Activated CD4-positive, alpha-beta T cell treated with anti-CD3 and anti-CD28 coated beads, Interleukin-2, amount 10 ng/mL, durations not matched to agents 7 days and 5 days (primary cell): ENCODE data around the gene GIT2. TPM values are rescaled to one million over a fixed set of nuclear protein-coding genes. Genes with fewer than 3 reads are reported as not detected.

Experiments
- CTCF ChIA-PET: fragments of 350-600 bp; sonication (Branson Sonifier 250); formaldehyde crosslinking; loops from one replicate; lab custom pipeline; 2021; ENCODE audit warnings: antibody characterized with exemption; lab: Charles Lee
- POLR2A ChIA-PET: fragments of 350-600 bp; sonication (Branson Sonifier 250); formaldehyde crosslinking; loops from one replicate; lab custom pipeline; 2021; ENCODE audit warnings: antibody characterized with exemption; lab: Charles Lee
- DNase-seq: peaks from one replicate; pipeline ENCODE4 v3.0.0-alpha.2; 2020
- H3K27ac Mint-ChIP-seq: one replicate; pipeline ENCODE4 v1.8.0; 2021; ENCODE audit warnings: mild to moderate bottlenecking, moderate library complexity, mixed read lengths
- H3K27me3 Mint-ChIP-seq: one replicate; pipeline ENCODE4 v1.8.0; 2021; ENCODE audit warnings: mixed read lengths
- H3K36me3 Mint-ChIP-seq: one replicate; pipeline ENCODE4 v1.8.0; 2021; ENCODE audit warnings: low read depth, mixed read lengths
- H3K4me1 Mint-ChIP-seq: one replicate; pipeline ENCODE4 v1.8.0; 2021; ENCODE audit warnings: mixed read lengths
- H3K4me3 Mint-ChIP-seq: one replicate; pipeline ENCODE4 v1.8.0; 2021; ENCODE audit warnings: mild to moderate bottlenecking, moderate library complexity, mixed read lengths
- H3K9me3 Mint-ChIP-seq: one replicate; pipeline ENCODE4 v1.8.0; 2021; ENCODE audit warnings: mixed read lengths
- total RNA-seq, 2 experiments: library from RNA; stranded (reverse); gene quantifications; one replicate each; pipeline ENCODE4 v1.2.3, GENCODE V29; 2021

Gene GIT2
- total RNA-seq, 2 experiments from 2014 or later = 101 to 107 TPM

GRCh38 chr12:109951136-109951535, 45.0 kb downstream of the GIT2 start:
- Mint-ChIP-seq H3K36me3 (peaks cover 74% of the 10 kb centered on the region), H3K27me3 (no peaks in the 10 kb centered on the region), H3K9me3 (no peaks in the 10 kb centered on the region), H3K27ac (no peak overlapping the region), H3K4me3 (no peak overlapping the region), H3K4me1 (peaks cover 42% of the 10 kb centered on the region)
- no peak for DNase-seq
- POLR2A ChIA-PET = no interaction called here
- CTCF ChIA-PET = interaction anchor here (0.5 to 2.1 kb wide), 2 partner anchors 106 to 713 kb away, joined by 5 to 6 read pairs; no protein-coding TSS in a partner anchor

GRCh38 chr12:109950625-109951024, 45.5 kb downstream of the GIT2 start:
- POLR2A ChIA-PET = interaction anchor here (0.8 kb wide), 1 partner anchor 51 kb away, joined by 3 read pairs; the partner anchor contains the start of gene TCHP
- no peak overlapping the region for H3K27ac Mint-ChIP-seq
- H3K36me3 Mint-ChIP-seq = peaks cover 73% of the 10 kb centered on the region
- CTCF ChIA-PET = interaction anchor here (2.1 kb wide), 1 partner anchor 105 kb away, joined by 6 read pairs; no protein-coding TSS in a partner anchor
- no peak overlapping the region for H3K4me3 Mint-ChIP-seq
- H3K4me1 Mint-ChIP-seq = peaks cover 42% of the 10 kb centered on the region
- H3K9me3 Mint-ChIP-seq = no peaks in the 10 kb centered on the region
- no peaks in the 10 kb centered on the region for H3K27me3 Mint-ChIP-seq
- no peak for DNase-seq

GRCh38 chr12:109949089-109949488, 47.1 kb downstream of the GIT2 start:
- Mint-ChIP-seq H3K27me3 (no peaks in the 10 kb centered on the region), H3K27ac (no peak overlapping the region), H3K9me3 (no peaks in the 10 kb centered on the region), H3K4me3 (no peak overlapping the region), H3K36me3 (peaks cover 70% of the 10 kb centered on the region), H3K4me1 (peaks cover 42% of the 10 kb centered on the region)
- CTCF ChIA-PET = interaction anchor here (0.8 kb wide), 1 partner anchor 104 kb away, joined by 3 read pairs; no protein-coding TSS in a partner anchor
- POLR2A ChIA-PET = no interaction called here
- no peak for DNase-seq

- H3K27ac Mint-ChIP-seq = no peak overlapping the region
- no peaks in the 10 kb centered on the region for H3K27me3 Mint-ChIP-seq
- H3K4me3 Mint-ChIP-seq = no peak overlapping the region
- peaks cover 39% of the 10 kb centered on the region for H3K4me1 Mint-ChIP-seq
- H3K36me3 Mint-ChIP-seq = peaks cover 66% of the 10 kb centered on the region
- POLR2A ChIA-PET = no interaction called here
- no peak for DNase-seq
- CTCF ChIA-PET = interaction anchor here (1.3 kb wide), 1 partner anchor 21 kb away, joined by 3 read pairs; no protein-coding TSS in a partner anchor
- no peaks in the 10 kb centered on the region for H3K9me3 Mint-ChIP-seq
These were observed 47.8 kb downstream of the GIT2 start for GRCh38 chr12:109948368-109948767.

- peaks cover 63% of the 10 kb centered on the region for H3K36me3 Mint-ChIP-seq
- H3K27ac Mint-ChIP-seq = peak overlapping the region; percentile 68
- H3K4me1 Mint-ChIP-seq = peaks cover 33% of the 10 kb centered on the region
- H3K4me3 Mint-ChIP-seq = no peak overlapping the region
- H3K9me3 Mint-ChIP-seq = no peaks in the 10 kb centered on the region
- ChIA-PET CTCF (interaction anchor here (1.3 kb wide), 1 partner anchor 22 kb away, joined by 3 read pairs; no protein-coding TSS in a partner anchor), POLR2A (no interaction called here)
- H3K27me3 Mint-ChIP-seq = no peaks in the 10 kb centered on the region
- DNase-seq = no peak
These were observed 48.6 kb downstream of the GIT2 start for GRCh38 chr12:109947521-109947920.

GRCh38 chr12:109946913-109947312, 49.3 kb downstream of the GIT2 start:
- peaks cover 58% of the 10 kb centered on the region for H3K36me3 Mint-ChIP-seq
- H3K27me3 Mint-ChIP-seq = no peaks in the 10 kb centered on the region
- peak overlapping the region; percentile 68 for H3K27ac Mint-ChIP-seq
- no peak overlapping the region for H3K4me3 Mint-ChIP-seq
- H3K9me3 Mint-ChIP-seq = no peaks in the 10 kb centered on the region
- H3K4me1 Mint-ChIP-seq = peaks cover 30% of the 10 kb centered on the region
- ChIA-PET POLR2A (no interaction called here), CTCF (interaction anchor here (0.6 kb wide), 1 partner anchor 153 kb away, joined by 3 read pairs; no protein-coding TSS in a partner anchor)
- DNase-seq = no peak

- no peak for DNase-seq
- Mint-ChIP-seq H3K36me3 (peaks cover 54% of the 10 kb centered on the region), H3K27ac (peak overlapping the region; percentile 68), H3K9me3 (no peaks in the 10 kb centered on the region), H3K4me1 (peaks cover 28% of the 10 kb centered on the region), H3K27me3 (no peaks in the 10 kb centered on the region), H3K4me3 (no peak overlapping the region)
- POLR2A ChIA-PET = no interaction called here
- CTCF ChIA-PET = interaction anchor here (0.6 kb wide), 1 partner anchor 153 kb away, joined by 3 read pairs; no protein-coding TSS in a partner anchor
These were observed 49.7 kb downstream of the GIT2 start for GRCh38 chr12:109946505-109946904.

- Mint-ChIP-seq H3K27me3 (no peaks in the 10 kb centered on the region), H3K27ac (no peak overlapping the region), H3K4me1 (peaks cover 24% of the 10 kb centered on the region), H3K36me3 (peaks cover 43% of the 10 kb centered on the region), H3K4me3 (no peak overlapping the region), H3K9me3 (no peaks in the 10 kb centered on the region)
- no peak for DNase-seq
- ChIA-PET CTCF (interaction anchor here (1.2 kb wide), 1 partner anchor 16 kb away, joined by 3 read pairs; no protein-coding TSS in a partner anchor), POLR2A (interaction anchor here (0.7 kb wide), 1 partner anchor 76 kb away, joined by 3 read pairs; no protein-coding TSS in a partner anchor)
These were observed 51.4 kb downstream of the GIT2 start for GRCh38 chr12:109944561-109945359.

- no peak overlapping the region for H3K27ac Mint-ChIP-seq
- H3K9me3 Mint-ChIP-seq = no peaks in the 10 kb centered on the region
- H3K36me3 Mint-ChIP-seq = peaks cover 42% of the 10 kb centered on the region
- H3K4me3 Mint-ChIP-seq = no peak overlapping the region
- peaks cover 24% of the 10 kb centered on the region for H3K4me1 Mint-ChIP-seq
- ChIA-PET CTCF (interaction anchor here (1.2 kb wide), 1 partner anchor 17 kb away, joined by 3 read pairs; no protein-coding TSS in a partner anchor), POLR2A (no interaction called here)
- H3K27me3 Mint-ChIP-seq = no peaks in the 10 kb centered on the region
- no peak for DNase-seq
These were observed 52.4 kb downstream of the GIT2 start for GRCh38 chr12:109943811-109944210.

GRCh38 chr12:109940339-109940923, 55.7 kb downstream of the GIT2 start:
- Mint-ChIP-seq H3K4me1 (no peaks in the 10 kb centered on the region), H3K9me3 (no peaks in the 10 kb centered on the region), H3K27me3 (no peaks in the 10 kb centered on the region), H3K36me3 (peaks cover 39% of the 10 kb centered on the region), H3K4me3 (no peak overlapping the region), H3K27ac (no peak overlapping the region)
- DNase-seq = no peak
- ChIA-PET CTCF (interaction anchor here (1.2 kb wide), 3 partner anchors 13 to 95 kb away, joined by 3 to 6 read pairs (median 3); no protein-coding TSS in a partner anchor), POLR2A (no interaction called here)

- H3K4me1 Mint-ChIP-seq = no peaks in the 10 kb centered on the region
- no peak for DNase-seq
- H3K27ac Mint-ChIP-seq = no peak overlapping the region
- ChIA-PET CTCF (no interaction called here), POLR2A (no interaction called here)
- H3K4me3 Mint-ChIP-seq = no peak overlapping the region
- no peaks in the 10 kb centered on the region for H3K9me3 Mint-ChIP-seq
- H3K36me3 Mint-ChIP-seq = peaks cover 34% of the 10 kb centered on the region
- H3K27me3 Mint-ChIP-seq = no peaks in the 10 kb centered on the region
These were observed 56.7 kb downstream of the GIT2 start for GRCh38 chr12:109939504-109939903.

- no peaks in the 10 kb centered on the region for H3K4me1 Mint-ChIP-seq
- POLR2A ChIA-PET = no interaction called here
- DNase-seq = no peak
- no peaks in the 10 kb centered on the region for H3K27me3 Mint-ChIP-seq
- H3K9me3 Mint-ChIP-seq = no peaks in the 10 kb centered on the region
- peaks cover 38% of the 10 kb centered on the region for H3K36me3 Mint-ChIP-seq
- no peak overlapping the region for H3K4me3 Mint-ChIP-seq
- CTCF ChIA-PET = no interaction called here
- H3K27ac Mint-ChIP-seq = no peak overlapping the region
These were observed 57.2 kb downstream of the GIT2 start for GRCh38 chr12:109938947-109939346.
